HG03565 (cell line): ENCODE data around the gene OR1F1.
"Not testable (repeated sequence)": the region's sequence is repeated elsewhere in the genome, so short reads cannot be mapped to it uniquely, and the experiment has no call there.

Experiments used
- ATAC-seq: cut with Tn5 transposase; IDR thresholded peaks from one replicate; pipeline ENCODE4 v1.9.1; 2021; ENCODE audit warnings: mild to moderate bottlenecking, moderate library complexity; ENCODE audit not compliant: unreplicated experiment

Gene OR1F1

DNA sequence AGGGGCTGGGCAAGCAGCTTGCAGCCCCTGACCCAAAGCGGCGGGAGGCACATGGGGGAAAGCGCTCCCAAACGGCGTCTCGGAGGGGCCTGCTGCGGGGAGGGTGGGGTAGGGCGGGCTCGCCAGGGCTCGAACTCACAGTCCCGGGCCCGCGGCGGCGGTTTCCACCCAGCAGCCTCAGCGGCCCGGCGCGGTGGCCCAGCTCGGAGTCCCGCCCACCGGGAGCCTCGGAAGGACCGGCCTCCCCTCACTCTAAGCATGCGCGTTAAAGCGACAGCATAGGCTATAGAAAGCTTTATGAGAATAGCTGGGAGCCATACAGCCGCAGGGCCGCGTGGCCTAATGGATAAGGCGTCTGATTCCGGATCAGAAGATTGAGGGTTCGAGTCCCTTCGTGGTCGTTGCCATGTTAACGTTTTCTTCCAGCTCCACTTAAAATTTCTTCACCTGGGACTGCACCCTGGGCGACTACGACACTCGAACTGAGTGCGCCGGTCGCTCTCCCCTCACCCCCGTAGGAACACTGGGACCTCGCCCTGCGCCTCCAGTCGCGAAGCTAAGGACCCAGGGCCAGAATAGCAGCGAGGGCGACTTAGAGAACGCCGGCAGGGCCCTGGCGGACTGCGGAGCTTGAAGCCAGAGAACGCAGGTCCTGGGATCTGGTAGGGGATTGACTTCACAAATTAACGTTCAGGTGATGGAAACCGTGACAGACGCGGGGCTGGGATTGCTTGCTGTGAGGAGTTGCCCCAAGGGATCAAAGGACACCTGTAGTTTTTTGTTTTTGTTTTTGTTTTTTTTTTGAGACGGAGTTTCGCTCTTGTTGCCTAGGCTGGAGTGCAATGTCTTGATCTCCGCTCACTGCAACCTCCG lies 37.4 kb upstream of the OR1F1 start:
- ATAC-seq: peak; percentile 75

GRCh38 chr16:3152027-3152276 lies 36.1 kb upstream of the OR1F1 start:
- ATAC-seq: no peak

GRCh38 chr16:3152277-3152990 lies 35.6 kb upstream of the OR1F1 start:
- ATAC-seq: no peak

DNA sequence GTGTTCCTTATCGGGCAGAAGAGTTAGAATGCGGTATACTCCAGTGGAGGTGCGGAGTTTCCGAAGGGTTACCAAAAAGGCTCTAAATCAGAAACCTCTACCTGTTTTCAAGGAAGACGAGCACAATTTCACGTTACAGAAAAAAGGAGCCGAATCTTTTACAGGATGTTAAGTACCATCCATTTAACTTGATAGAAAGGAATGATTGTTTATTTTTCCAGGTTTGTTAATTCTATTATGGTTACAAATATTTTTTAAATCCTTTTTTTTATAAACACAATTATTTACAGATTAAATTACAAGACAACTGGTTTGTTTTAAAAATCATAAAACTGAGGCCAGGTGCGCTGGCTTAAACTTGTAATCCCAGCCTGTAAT lies 35.0 kb upstream of the OR1F1 start:
- no peak for ATAC-seq

- no peak for ATAC-seq
These were observed 32.8 kb upstream of the OR1F1 start for GRCh38 chr16:3155181-3155580.

DNA sequence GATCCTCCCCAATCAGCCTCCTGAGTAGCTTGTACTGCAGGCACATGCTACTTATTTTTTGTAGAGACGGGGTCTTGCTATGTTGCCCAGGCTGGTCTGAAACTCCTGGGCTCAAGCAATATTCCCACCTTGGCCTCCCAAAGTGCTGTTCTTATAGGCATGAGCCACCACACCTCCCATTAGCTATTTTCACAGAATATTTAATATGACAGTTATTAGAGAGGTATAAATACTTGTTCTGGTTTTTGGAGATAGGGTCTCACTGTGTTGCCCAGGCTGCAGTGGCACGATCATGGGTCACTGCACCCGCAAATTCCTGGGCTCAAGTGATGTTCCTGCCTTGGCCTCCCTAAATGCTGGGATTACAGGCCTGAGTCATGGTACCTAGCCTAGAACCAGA lies 32.0 kb upstream of the OR1F1 start:
- no peak for ATAC-seq

- ATAC-seq: no peak
These were observed 30.6 kb upstream of the OR1F1 start for GRCh38 chr16:3157229-3158025.

DNA sequence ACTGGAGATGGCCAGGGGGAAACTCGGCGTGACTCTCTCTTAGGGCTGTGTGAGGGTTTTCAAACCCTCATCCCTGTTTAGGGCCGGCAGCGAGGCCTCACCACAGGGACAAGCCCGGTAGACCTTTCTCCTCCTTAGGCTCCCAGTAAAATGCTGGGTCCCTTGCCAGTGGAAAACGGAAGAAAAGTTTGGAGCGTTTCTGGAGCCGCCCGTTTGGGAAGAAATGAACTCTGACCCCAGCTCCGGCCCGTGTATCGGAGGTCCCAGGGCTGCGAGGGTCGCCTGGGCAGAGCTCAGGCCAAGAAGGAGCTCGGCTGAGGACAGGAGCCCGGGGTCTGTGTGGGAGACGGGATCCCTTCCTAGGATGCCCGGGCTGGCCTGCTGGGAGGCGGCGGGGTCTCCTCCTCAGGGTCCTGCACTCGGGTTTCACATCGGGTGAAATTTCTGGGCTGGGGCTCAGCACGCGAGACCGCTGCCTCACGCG lies 29.9 kb upstream of the OR1F1 start:
- no peak for ATAC-seq

- no peak for ATAC-seq
These were observed 29.3 kb upstream of the OR1F1 start for GRCh38 chr16:3158510-3159314.

DNA sequence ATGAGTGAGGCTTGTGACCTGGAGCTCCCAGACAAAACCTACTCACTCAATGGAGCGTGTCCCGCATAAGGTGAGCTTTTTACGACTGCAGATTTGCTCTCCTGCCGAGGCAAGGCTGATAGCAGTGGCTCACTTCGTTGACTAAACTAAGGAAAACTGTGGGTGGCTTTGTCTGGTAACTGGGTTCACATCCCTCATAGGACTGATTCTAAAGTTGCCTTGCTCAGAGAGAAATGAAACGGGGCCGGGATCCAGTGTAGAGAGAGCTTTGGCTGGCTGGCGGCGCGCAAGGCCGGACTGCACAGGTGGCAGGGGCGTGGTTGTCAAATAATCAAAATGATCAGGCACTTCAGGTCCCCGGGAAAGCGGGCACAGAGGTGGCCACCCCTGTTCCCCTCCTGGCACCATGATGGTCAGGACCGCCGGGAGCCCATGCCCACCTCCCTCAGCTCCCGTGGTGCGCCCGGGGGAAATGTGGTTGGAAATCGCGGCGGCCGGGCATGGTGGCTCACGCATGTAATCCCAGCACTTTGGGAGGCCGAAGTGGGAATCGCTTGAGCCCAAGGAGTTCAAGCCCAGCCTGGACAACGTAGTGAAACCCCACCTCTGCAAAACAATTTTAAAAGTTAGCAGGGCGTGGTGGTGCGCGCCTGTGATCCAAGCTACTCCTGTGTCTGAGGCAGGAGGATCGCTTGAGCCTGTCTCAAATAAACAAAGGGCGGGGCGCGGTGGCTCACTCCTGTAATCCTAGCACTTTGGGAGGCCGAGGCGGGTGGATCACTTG lies 26.6 kb upstream of the OR1F1 start:
- ATAC-seq: no peak

DNA sequence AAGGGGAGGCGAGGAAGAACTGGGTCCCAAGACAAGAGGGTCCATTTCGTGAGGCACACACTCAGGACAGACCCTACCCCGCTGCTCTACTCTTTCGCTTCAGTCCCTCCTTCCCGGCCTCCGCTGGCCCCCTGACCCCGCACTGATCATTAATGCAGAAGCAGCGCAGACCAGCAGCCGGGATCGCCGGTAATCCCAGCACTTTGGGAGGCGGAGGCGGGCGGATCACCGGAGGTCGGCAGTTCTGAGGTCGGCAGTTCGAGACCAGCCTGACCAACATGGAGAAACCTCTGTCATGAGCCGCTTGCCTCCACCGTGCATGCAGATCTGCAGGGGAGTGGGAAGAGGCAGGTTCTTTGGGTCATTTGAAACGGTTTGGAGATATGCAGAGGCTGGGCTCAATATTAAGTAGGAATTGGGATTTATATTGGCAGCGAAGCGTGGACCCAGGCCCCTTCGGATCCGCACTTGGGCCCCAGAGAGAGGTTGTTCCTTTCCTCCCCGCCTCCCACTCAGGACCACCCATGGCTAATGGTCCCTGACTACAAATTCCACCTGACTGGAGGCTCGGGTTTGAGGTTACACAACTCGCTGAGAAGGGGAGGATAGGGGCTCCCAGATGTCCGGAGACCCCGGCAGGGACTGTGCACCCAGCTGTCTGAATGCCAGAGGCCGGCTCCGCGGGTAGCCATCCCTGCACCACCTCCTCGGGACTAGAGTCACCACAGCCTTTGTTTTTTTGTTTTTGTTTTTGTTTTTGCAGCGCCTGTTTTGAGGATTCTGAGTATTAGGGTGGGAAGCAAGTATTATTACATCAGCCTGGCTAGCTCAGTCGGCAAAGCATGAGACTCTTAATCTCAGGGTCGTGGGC lies 23.6 kb upstream of the OR1F1 start:
- no peak for ATAC-seq

- ATAC-seq: no peak
These were observed 22.7 kb upstream of the OR1F1 start for GRCh38 chr16:3165111-3165822.

- no peak for ATAC-seq
These were observed 21.5 kb upstream of the OR1F1 start for GRCh38 chr16:3166505-3166886.

- ATAC-seq: not testable (repeated sequence)
These were observed 19.3 kb upstream of the OR1F1 start for GRCh38 chr16:3168729-3169128.

DNA sequence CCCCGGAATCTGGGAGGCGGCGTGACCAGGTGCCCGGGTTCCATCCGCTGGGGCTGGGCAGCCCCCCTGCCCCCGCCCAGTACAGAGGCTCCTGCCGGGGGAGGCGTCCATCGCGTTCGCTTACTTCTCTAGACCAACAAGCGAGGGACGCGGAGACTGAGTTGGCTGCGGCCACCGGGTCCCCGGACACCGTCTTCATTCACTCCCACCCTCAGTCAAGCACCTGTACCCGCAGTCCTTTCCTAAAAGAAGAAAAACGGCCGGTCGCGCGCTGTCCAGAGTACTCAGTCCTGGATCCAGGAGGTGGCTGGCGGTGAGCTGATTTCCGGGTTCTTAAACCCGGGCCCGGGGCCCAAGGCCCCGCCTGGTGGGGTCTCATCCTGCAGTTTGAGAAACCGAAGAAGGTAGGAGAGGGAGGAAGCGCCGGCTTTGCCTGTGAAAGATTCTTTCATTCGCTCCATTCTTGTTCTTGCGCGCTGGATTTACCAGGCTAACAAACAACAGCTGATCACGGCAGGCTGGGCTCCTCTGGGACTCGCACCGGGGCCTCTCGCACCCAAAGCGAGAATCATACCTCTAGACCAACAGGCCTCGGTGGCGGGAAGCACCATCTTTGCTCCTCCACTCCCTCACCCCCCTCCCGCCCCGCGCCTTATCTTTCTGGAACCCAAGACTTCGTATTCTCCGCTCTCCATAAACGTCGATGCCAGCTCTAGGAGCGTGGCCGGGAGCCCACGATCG lies 17.4 kb upstream of the OR1F1 start:
- ATAC-seq: no peak

DNA sequence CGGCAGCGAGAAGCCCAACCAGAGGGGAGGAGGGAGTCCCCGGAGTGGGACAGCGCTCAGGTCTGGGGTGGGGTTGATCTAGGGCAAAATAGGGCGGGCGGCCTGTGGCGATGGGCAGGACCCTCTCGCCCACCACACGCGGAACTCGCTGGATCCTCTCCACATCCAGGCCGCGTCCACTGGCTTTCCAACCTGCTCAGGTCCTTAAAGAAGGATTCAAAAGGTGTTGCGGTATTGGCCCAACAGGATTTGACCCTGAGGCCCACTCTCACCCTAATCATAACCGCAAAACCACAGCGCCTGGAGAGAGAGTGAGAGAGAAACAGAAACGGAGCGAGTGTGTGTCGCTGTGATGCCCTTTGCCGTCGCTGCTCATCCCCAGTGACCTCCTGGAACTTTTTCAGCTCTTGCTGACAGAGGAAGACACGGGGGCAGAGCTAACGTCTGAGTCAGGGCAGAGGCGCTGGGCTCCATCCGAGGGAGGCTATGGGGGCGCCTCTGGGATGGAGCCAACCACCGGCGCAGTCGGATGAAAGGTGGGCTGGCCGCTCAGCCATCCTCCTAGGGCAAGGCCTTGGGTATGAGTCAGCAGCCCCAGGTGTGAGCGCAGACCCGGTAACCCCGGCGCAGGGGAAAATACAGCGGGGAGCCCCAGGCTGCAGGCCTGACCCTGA lies 16.7 kb upstream of the OR1F1 start:
- ATAC-seq: no peak

- no peak for ATAC-seq
These were observed 16.0 kb upstream of the OR1F1 start for GRCh38 chr16:3171855-3172593.
